Fibroblast of the aortic adventitia (primary cell): ENCODE results near the gene TBC1D8. TPM values are rescaled to one million over a fixed set of nuclear protein-coding genes. Genes with fewer than 3 reads are reported as not detected.

Experiments
- DNase-seq: peaks from one replicate; pipeline ENCODE4 v3.0.0-alpha.2; 2010; ENCODE audit warnings: low read depth
- H3K4me3 ChIP-seq: 2 replicates; pipeline ENCODE4 v1.5.1; 2011; ENCODE audit warnings: low read depth, mild to moderate bottlenecking, control low read depth, low read length, moderate library complexity
- total RNA-seq: library from RNA; depleted of rRNA; stranded (reverse); fragments of >200 nt; gene quantifications from 2 replicates; pipeline ENCODE4 v1.2.3, GENCODE V29; 2012; ENCODE audit warnings: low replicate concordance
- TF ChIP-seq, protein P1 (sequence below): IDR thresholded peaks from 2 replicates; pipeline ENCODE4 v1.5.1; 2011; ENCODE audit warnings: mild to moderate bottlenecking, low read length, control low read depth, inconsistent platforms; ENCODE audit not compliant: insufficient read depth

The TBC1D8 gene
- total RNA-seq: 12.4 and 21.3 TPM in 2 replicates

- TF ChIP-seq, protein P1, sequence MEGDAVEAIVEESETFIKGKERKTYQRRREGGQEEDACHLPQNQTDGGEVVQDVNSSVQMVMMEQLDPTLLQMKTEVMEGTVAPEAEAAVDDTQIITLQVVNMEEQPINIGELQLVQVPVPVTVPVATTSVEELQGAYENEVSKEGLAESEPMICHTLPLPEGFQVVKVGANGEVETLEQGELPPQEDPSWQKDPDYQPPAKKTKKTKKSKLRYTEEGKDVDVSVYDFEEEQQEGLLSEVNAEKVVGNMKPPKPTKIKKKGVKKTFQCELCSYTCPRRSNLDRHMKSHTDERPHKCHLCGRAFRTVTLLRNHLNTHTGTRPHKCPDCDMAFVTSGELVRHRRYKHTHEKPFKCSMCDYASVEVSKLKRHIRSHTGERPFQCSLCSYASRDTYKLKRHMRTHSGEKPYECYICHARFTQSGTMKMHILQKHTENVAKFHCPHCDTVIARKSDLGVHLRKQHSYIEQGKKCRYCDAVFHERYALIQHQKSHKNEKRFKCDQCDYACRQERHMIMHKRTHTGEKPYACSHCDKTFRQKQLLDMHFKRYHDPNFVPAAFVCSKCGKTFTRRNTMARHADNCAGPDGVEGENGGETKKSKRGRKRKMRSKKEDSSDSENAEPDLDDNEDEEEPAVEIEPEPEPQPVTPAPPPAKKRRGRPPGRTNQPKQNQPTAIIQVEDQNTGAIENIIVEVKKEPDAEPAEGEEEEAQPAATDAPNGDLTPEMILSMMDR: no peak
Measured at GRCh38 chr2:101151146-101151858, at the start of gene TBC1D8. Gene TBC1D8, minus strand, starts transcription at chr2:101151382. Its CDS starts 129 bp downstream, at chr2:101151253.

GRCh38 chr2:101200676-101201075, 49.5 kb upstream of the TBC1D8 start:
- TF ChIP-seq, protein P1: no peak
- no peak overlapping the region for H3K4me3 ChIP-seq
- DNase-seq: peak; percentile 74

More at GRCh38 chr2:101151146-101151858, at the start of gene TBC1D8:
- peak; percentile 75 for DNase-seq
- H3K4me3 ChIP-seq: peak within 1 kb of the TSS; percentile 77

DNA sequence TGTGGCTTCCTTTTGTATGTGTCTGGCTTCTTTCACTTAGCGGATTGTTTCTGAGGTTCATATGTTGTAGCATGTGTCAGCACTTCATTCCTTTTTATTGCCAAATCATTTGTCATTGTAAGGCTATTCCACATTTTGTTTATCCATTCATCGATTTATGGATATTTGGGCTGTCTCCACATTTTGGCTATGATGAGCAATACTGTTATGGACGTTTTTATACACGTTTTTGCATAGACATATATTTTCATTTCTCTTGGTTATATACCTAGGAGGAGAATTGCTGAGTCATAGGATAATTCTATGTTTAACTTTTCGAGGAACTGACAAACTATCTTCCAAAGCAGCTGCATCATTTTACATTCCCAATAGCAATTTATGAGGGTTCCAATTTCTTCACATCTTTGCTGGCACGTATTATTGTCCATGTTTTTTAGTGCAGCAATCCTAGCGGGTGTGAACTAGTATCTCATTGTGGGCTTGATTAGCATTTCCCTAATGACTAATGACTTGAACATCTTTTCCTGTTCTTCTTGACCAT, 48.1 kb upstream of the TBC1D8 start:
- TF ChIP-seq, protein P1: no peak
- H3K4me3 ChIP-seq: no peak overlapping the region
- peak; percentile 37 for DNase-seq

DNA sequence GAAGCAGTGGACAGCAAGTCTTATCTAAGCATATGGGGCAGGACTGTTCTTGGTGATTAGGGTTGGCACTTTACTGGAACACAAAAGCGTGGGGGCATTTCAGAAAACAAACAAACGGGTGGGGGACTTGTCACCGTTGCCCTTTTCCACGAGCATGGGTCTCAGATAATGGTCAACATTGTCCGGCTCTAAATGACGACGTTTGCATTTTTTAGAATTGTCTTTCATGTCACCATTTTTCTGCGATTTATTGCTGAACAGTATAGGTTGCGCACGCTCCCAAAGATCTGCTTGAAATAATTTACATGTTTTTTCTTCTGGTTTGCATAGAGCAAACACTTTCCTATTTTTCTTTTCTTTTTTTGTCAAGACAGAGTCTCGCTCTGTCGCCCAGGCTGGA, 46.6 kb upstream of the TBC1D8 start:
- TF ChIP-seq, protein P1: no peak
- no peak overlapping the region for H3K4me3 ChIP-seq
- DNase-seq: no peak

DNA sequence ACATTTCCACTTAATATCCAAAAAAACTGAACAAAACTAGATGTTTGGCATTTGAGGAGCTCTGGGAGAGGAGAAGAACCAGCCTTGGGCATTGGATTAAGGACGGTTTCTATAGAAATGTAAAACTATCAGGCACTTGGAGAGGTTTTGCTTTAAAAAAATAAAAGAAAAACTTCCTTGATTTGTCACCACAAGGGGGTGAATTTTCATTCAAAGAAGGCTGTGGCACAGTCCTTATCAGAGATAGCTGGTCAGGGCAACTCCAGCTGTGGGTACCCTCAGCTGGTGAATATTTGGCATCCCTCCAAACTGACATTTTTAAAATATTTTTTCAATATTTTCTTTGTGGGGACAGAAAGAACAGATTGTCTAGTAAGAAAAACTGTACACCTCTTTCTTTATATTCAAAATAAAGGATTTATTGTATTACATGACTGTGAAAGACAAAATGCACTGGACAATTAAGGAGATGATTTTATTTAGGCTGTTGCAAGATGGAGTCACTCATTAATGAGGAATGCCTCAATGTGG, 46.1 kb upstream of the TBC1D8 start:
- DNase-seq: peak; percentile 15
- H3K4me3 ChIP-seq: no peak overlapping the region
- TF ChIP-seq, protein P1: no peak

DNA sequence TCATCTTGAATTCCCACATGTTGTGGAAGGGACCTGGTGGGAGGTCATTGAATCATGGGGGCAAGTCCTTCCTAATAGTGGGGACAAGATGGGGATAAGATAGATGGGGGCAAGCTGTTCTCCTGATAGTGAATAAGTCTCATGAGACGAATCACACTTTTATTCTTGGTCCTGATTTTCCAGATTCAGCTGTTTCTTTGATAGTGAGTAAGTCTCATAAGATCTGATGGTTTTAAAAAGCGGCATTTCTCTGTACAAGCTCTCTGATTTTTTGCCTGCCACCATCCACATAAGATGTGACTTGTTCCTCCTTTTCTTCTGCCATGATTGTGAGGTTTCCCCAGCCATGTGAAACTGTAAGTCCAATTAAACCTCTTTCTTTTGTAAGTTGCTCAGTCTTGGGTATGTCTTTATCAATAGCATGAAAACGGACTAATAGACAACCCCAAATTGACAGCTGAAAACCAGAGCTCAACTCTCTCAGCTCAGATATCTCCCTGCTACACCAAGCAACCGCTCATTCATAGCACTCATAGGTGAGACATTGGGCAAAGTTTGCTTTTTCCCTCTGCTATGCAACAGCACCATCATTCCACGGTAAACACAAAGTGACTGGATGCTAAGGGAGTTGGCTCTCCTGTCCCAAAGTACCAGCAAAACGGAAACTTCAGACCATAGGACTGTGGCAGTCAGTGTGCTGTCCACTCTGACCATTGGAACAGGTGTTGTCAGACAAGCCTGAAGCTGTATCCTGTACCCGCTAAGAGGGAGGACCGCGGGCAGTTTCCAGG, 44.9 kb upstream of the TBC1D8 start:
- H3K4me3 ChIP-seq: no peak overlapping the region
- no peak for DNase-seq
- TF ChIP-seq, protein P1: no peak
